ENCODE results near the gene PTPRC. TPM values are rescaled to one million over a fixed set of nuclear protein-coding genes. Genes with fewer than 3 reads are reported as not detected.

PTPRC gene
- total RNA-seq, 3 donors from 2014 or later (not counting 1 experiment from before 2014, with no cell fraction given) = 1,142 to 1,334 (median 1,200) TPM

- no peaks in the 10 kb centered on the region for H3K9me3 Mint-ChIP-seq
- Histone ChIP-seq H3K4me1 (ENCODE audit: control insufficient read depth, insufficient read depth, low read length) (peaks cover 27% of the 10 kb centered on the region), H3K27me3 (ENCODE audit: control insufficient read depth, insufficient read depth, low read length) (no peaks in the 10 kb centered on the region), H3K27ac (ENCODE audit: low read length) (peak overlapping the region; percentile 90), H3K36me3 (ENCODE audit: control insufficient read depth, insufficient read depth, low read length) (peaks cover 34% of the 10 kb centered on the region), H3K4me3 (ENCODE audit: low read length) (peak overlapping the region; percentile 21), H3K9me3 (ENCODE audit: control insufficient read depth, insufficient read depth, low read length) (no peaks in the 10 kb centered on the region)
- no peaks in the 10 kb centered on the region for H3K27me3 Mint-ChIP-seq (ENCODE audit: low read depth in 2 of 2)
- H3K27ac Mint-ChIP-seq = peak overlapping the region; percentile 88 to 90
- H3K36me3 Mint-ChIP-seq = peaks cover 7% of the 10 kb centered on the region
- TF ChIP-seq CTCF (IDR thresholded peaks at IDR 0.05) = no peak
- DNase-seq = peak; percentile 63 to 96
- 0% methylated on average over 6 of the region's 7 CpGs for WGBS (ENCODE audit: insufficient coverage)
- intact Hi-C loops (cut with micrococcal nuclease) = loop anchor here (1.0 to 2.0 kb wide), 7 partner anchors 13 to 523 kb away; partner anchors contain the start of gene PTPRC
- H3K4me1 Mint-ChIP-seq = peaks cover 82 to 83% of the 10 kb centered on the region in 2 donors
- peak overlapping the region; percentile 78 for H3K4me3 Mint-ChIP-seq
- ATAC-seq = peak; percentile 66 to 93 (median 86)
Observed at GRCh38 chr1:198681831-198682759, 43.3 kb downstream of the PTPRC start.

GRCh38 chr1:198682850-198683249 is 44.0 kb downstream of the PTPRC start:
- Histone ChIP-seq H3K9me3 (ENCODE audit: control insufficient read depth, insufficient read depth, low read length) (no peaks in the 10 kb centered on the region), H3K27ac (ENCODE audit: low read length) (peak overlapping the region; percentile 90), H3K27me3 (ENCODE audit: control insufficient read depth, insufficient read depth, low read length) (no peaks in the 10 kb centered on the region), H3K4me1 (ENCODE audit: control insufficient read depth, insufficient read depth, low read length) (peaks cover 29% of the 10 kb centered on the region), H3K36me3 (ENCODE audit: control insufficient read depth, insufficient read depth, low read length) (peaks cover 32% of the 10 kb centered on the region), H3K4me3 (ENCODE audit: low read length) (peak overlapping the region; percentile 16)
- peak overlapping the region; percentile 78 for H3K4me3 Mint-ChIP-seq
- peak in 1 of 2 donors; percentile 38 for DNase-seq
- no peaks in the 10 kb centered on the region for H3K9me3 Mint-ChIP-seq
- TF ChIP-seq CTCF (IDR thresholded peaks at IDR 0.05) = no peak
- intact Hi-C loops (cut with micrococcal nuclease) = loop anchor here (1.0 to 2.0 kb wide), 4 partner anchors 26 to 162 kb away; no protein-coding TSS in a partner anchor
- peak overlapping the region; percentile 88 to 90 for H3K27ac Mint-ChIP-seq
- H3K27me3 Mint-ChIP-seq (ENCODE audit: low read depth in 2 of 2) = no peaks in the 10 kb centered on the region
- H3K36me3 Mint-ChIP-seq = peaks cover 7% of the 10 kb centered on the region
- no peak for ATAC-seq
- peaks cover 81 to 84% of the 10 kb centered on the region in 2 donors for H3K4me1 Mint-ChIP-seq
- WGBS (ENCODE audit: insufficient coverage) = no CpG with 5 or more reads among the region's 2 CpGs

GRCh38 chr1:198683449-198683848 is 44.6 kb downstream of the PTPRC start:
- no peak overlapping the region for H3K4me3 ChIP-seq (ENCODE audit: low read length)
- no peak for DNase-seq
- Mint-ChIP-seq H3K27me3 (ENCODE audit: low read depth in 2 of 2) (no peaks in the 10 kb centered on the region), H3K4me1 (peaks cover 81 to 84% of the 10 kb centered on the region in 2 donors), H3K36me3 (peaks cover 6% of the 10 kb centered on the region), H3K9me3 (no peaks in the 10 kb centered on the region), H3K4me3 (peak overlapping the region; percentile 78), H3K27ac (peak overlapping the region; percentile 88 to 90)
- WGBS (ENCODE audit: insufficient coverage) = 50% methylated on average over 2 of the region's 2 CpGs
- no peak for ATAC-seq
- no peaks in the 10 kb centered on the region for H3K27me3 ChIP-seq (ENCODE audit: control insufficient read depth, insufficient read depth, low read length)
- TF ChIP-seq CTCF (IDR thresholded peaks at IDR 0.05) = no peak
- intact Hi-C loops (cut with micrococcal nuclease) = loop anchor here (2.0 kb wide), 2 partner anchors 127 to 163 kb away; no protein-coding TSS in a partner anchor
- peaks cover 28% of the 10 kb centered on the region for H3K4me1 ChIP-seq (ENCODE audit: control insufficient read depth, insufficient read depth, low read length)
- H3K36me3 ChIP-seq (ENCODE audit: control insufficient read depth, insufficient read depth, low read length) = peaks cover 27% of the 10 kb centered on the region
- peak overlapping the region; percentile 90 for H3K27ac ChIP-seq (ENCODE audit: low read length)
- H3K9me3 ChIP-seq (ENCODE audit: control insufficient read depth, insufficient read depth, low read length) = no peaks in the 10 kb centered on the region

Data from natural killer cell (primary cell).